K562 (cell line): ENCODE measurements around the gene OAT. TPM values are rescaled to one million over a fixed set of nuclear protein-coding genes. Genes with fewer than 3 reads are reported as not detected.

Experiments used
- ATAC-seq: fragments of 200-7000 bp; cut with Tn5 transposase; 3 replicates; pipeline ENCODE4 v1.9.1; 2020; ENCODE audit warnings: moderate library complexity
- BruUV-seq: library from RNA; stranded (reverse); fragments of 400-500 nt; replicated peaks from 2 replicates; lab custom pipeline; 2021; lab: Mats Ljungman, UMichigan
- CTCF ChIA-PET: fragments of 300-600 bp; formaldehyde crosslinking; extraction: SDS; loops from one replicate; lab custom pipeline; 2021; ENCODE audit warnings: low intra/inter-chr PET ratio; lab: Yijun Ruan, JAX
- POLR2A ChIA-PET: fragments of 300-600, 350-650 bp; sonication (Branson Sonifier 250); formaldehyde crosslinking; extraction: SDS; loops from one replicate; lab custom pipeline; 2021; ENCODE audit warnings: antibody characterized with exemption, inconsistent platforms; lab: Yijun Ruan, JAX
- DNase-seq, 4 experiments: peaks; one replicate each; pipeline versions ENCODE4 v3.0.0 to v3.0.0-alpha.2; 2011 to 2018; ENCODE audit warnings: low spot score in 3 of 4, mixed read lengths in 3 of 4; ENCODE audit errors: extremely low read depth in 1 of 4
- FAIRE-seq: peaks from 2 replicates; lab custom pipeline; 2011; peaks lifted over from hg19 to GRCh38; lab: Jason Lieb, UNC
- H2AFZ ChIP-seq: 2 replicates; pipeline ENCODE4 v1.6.0; 2011; ENCODE audit warnings: low read depth, low read length, control low read depth, inconsistent platforms
- H3K27ac ChIP-seq: fragments of 200-600 bp; 3 replicates; pipeline ENCODE4 v1.8.0; 2011; ENCODE audit warnings: low read depth, mild to moderate bottlenecking, control low read depth, inconsistent platforms, low read length, moderate library complexity, mixed read lengths; ENCODE audit errors: extremely low read depth
- H3K27me3 ChIP-seq, 2 experiments: fragments of 300-600 bp in 1 of 2; 2 replicates in 1 of 2; 3 replicates in 1 of 2; pipeline versions ENCODE4 v1.6.0 to v1.8.0; 2011; ENCODE audit warnings: inconsistent platforms in 2 of 2, low read length in 2 of 2, mild to moderate bottlenecking in 1 of 2, mixed read lengths in 1 of 2, moderate library complexity in 1 of 2; ENCODE audit not compliant: control insufficient read depth in 2 of 2, insufficient read depth in 2 of 2
- H3K36me3 ChIP-seq: fragments of 300-600 bp; 3 replicates; pipeline ENCODE4 v1.8.0; 2011; ENCODE audit warnings: mild to moderate bottlenecking, low read length, inconsistent platforms; ENCODE audit not compliant: control insufficient read depth, insufficient read depth
- H3K4me1 ChIP-seq, 2 experiments: fragments of 200-600 bp in 1 of 2; replicated peaks in 1 of 2; 2 replicates in 1 of 2; 3 replicates in 1 of 2; pipeline versions ENCODE4 v1.5.1 to v1.8.0; 2011; ENCODE audit warnings: inconsistent platforms in 2 of 2, low read length in 2 of 2, mild to moderate bottlenecking in 1 of 2, mixed read lengths in 1 of 2, moderate library complexity in 1 of 2; ENCODE audit not compliant: control insufficient read depth in 2 of 2, insufficient read depth in 2 of 2
- H3K4me2 ChIP-seq: 2 replicates; pipeline ENCODE4 v1.6.1; 2011; ENCODE audit warnings: low read length, control low read depth, inconsistent platforms, mixed read lengths; ENCODE audit not compliant: insufficient read depth
- H3K4me3 ChIP-seq: fragments of 200-600 bp; sonication (generic), shearing (Covaris generic); 2 replicates; pipeline ENCODE4 v1.5.1; 2016; ENCODE audit warnings: control low read depth, inconsistent platforms
- H3K79me2 ChIP-seq: fragments of 200-600 bp; 3 replicates; pipeline ENCODE4 v1.8.0; 2011; ENCODE audit warnings: low read length, inconsistent platforms; ENCODE audit not compliant: control insufficient read depth, insufficient read depth
- H3K9ac ChIP-seq, 2 experiments: 2 replicates each; pipeline versions ENCODE4 v1.6.0 to v1.6.1; 2011; ENCODE audit warnings: low read depth in 2 of 2, low read length in 2 of 2, control low read depth in 1 of 2, inconsistent platforms in 1 of 2, mild to moderate bottlenecking in 1 of 2, mixed read lengths in 1 of 2; ENCODE audit not compliant: insufficient read depth in 1 of 2
- H3K9me1 ChIP-seq: one replicate; pipeline ENCODE4 v1.6.0; 2011; ENCODE audit warnings: inconsistent platforms, mild to moderate bottlenecking, low read length, moderate library complexity; ENCODE audit not compliant: control insufficient read depth, insufficient read depth
- H3K9me3 ChIP-seq: replicated peaks from 2 replicates; pipeline ENCODE4 v1.5.1; 2011; ENCODE audit warnings: low read depth, low read length, inconsistent platforms; ENCODE audit not compliant: control insufficient read depth, insufficient read depth
- H4K20me1 ChIP-seq: replicated peaks from 2 replicates; pipeline ENCODE4 v1.6.1; 2011; ENCODE audit warnings: low read length, inconsistent platforms, mixed read lengths; ENCODE audit not compliant: control insufficient read depth, insufficient read depth
- CBFA2T2 ChIP-seq: fragments of 450-650 bp; conservative IDR thresholded peaks from 2 replicates; pipeline ENCODE4 v1.6.1; 2017; ENCODE audit warnings: mild to moderate bottlenecking
- CHAMP1 ChIP-seq: fragments of 450-650 bp; IDR thresholded peaks from 2 replicates; pipeline ENCODE4 v1.6.1; 2016; ENCODE audit warnings: mild to moderate bottlenecking
- HINFP ChIP-seq: fragments of 450-650 bp; conservative IDR thresholded peaks from 2 replicates; pipeline ENCODE4 v1.6.1; 2016; ENCODE audit warnings: missing genetic modification characterization, low read depth, mild to moderate bottlenecking, control low read depth, missing compliant biosample characterization
- KDM2B ChIP-seq: fragments of 250-450 bp; sonication (Bioruptor Pico); IDR thresholded peaks from 2 replicates; pipeline ENCODE4 v1.8.0; 2021; ENCODE audit warnings: mild to moderate bottlenecking, moderate library complexity
- NKRF ChIP-seq: fragments of 450-650 bp; IDR thresholded peaks from 2 replicates; pipeline ENCODE4 v1.6.1; 2016; ENCODE audit warnings: borderline replicate concordance
- PHB ChIP-seq: fragments of 250-450 bp; sonication (Bioruptor Pico); IDR thresholded peaks from 2 replicates; pipeline ENCODE4 v1.5.0; 2021
- RBM17 ChIP-seq: fragments of 200-400 bp; formaldehyde crosslinking; IDR thresholded peaks from 2 replicates; pipeline ENCODE4 v1.6.1; 2017; ENCODE audit warnings: low read depth, mild to moderate bottlenecking, low read length, borderline replicate concordance
- RUNX1 ChIP-seq: sonication (generic); IDR thresholded peaks from 2 replicates; pipeline ENCODE4 v1.6.1; 2016; ENCODE audit warnings: antibody characterized with exemption, low read depth
- ZEB2 ChIP-seq: fragments of 450-650 bp; IDR thresholded peaks from 2 replicates; pipeline ENCODE4 v1.6.1; 2016
- ZNF184 ChIP-seq: sonication (generic); formaldehyde crosslinking; IDR thresholded peaks from 2 replicates; pipeline ENCODE4 v1.5.0; 2020; ENCODE audit warnings: missing genetic modification reagents
- WGBS: fragments of 100-300 bp; shearing (Covaris generic); methylation state at CpG from one replicate; pipeline ENCODE4 v1.1.6; 2016; ENCODE audit warnings: low coverage, mixed read lengths; ENCODE audit not compliant: insufficient coverage; ENCODE audit errors: missing lambda C conversion rate; 5-methylcytosine and 5-hydroxymethylcytosine counted together
- in situ Hi-C: fragments of 300-500 bp; cut with MboI; formaldehyde crosslinking; loops from 4 replicates; pipeline ENCODE4 v1.15.0; 2018; ENCODE audit warnings: inconsistent platforms, mixed read lengths
- intact Hi-C: fragments of 100-400 bp; cut with micrococcal nuclease; formaldehyde crosslinking; loops from 2 replicates; pipeline ENCODE4 v1.14.2; 2022
- polyA plus RNA-seq, 8 experiments: library from polyadenylated mRNA; depleted of rRNA in 4 of 8; stranded (reverse) in 5 of 8; unstranded in 3 of 8; fragments of >200 nt; fragmentation: Nextera tagmentation in 2 of 8; fragmentation: Illumina TruSeq in 1 of 8; extraction: Ambion mirVana in 2 of 8; extraction: Trizol in 1 of 8; gene quantifications; 2 replicates each; pipeline versions ENCODE4 v1.2.1 to v1.2.3, GENCODE V29; 2011 to 2014; ENCODE audit warnings: inconsistent platforms in 1 of 8, missing spikeins in 1 of 8
- total RNA-seq, 7 experiments: library from RNA; depleted of rRNA in 6 of 7; stranded (reverse); fragments of >200 nt in 6 of 7; fragmentation: Illumina TruSeq in 2 of 7; extraction: Trizol in 2 of 7; gene quantifications; 2 replicates each; pipeline versions ENCODE4 v1.2.1 to v1.2.3, GENCODE V29; 2011 to 2021; ENCODE audit warnings: low replicate concordance in 1 of 7
- TF ChIP-seq, protein P1 (sequence below): fragments of 250-450 bp; sonication (Bioruptor Pico); IDR thresholded peaks from 2 replicates; pipeline ENCODE4 v1.8.0; 2021; ENCODE audit warnings: moderate library complexity, mild to moderate bottlenecking, inconsistent platforms
- TF ChIP-seq, protein P2 (sequence below): fragments of 250-450 bp; sonication (Bioruptor Pico); IDR thresholded peaks from 2 replicates; pipeline ENCODE4 v1.5.0; 2021; ENCODE audit warnings: mild to moderate bottlenecking, moderate library complexity

OAT gene
- total and polyA plus RNA-seq, 9 of the 15 experiments (the other 6 are each of a cell fraction or from before 2014, with no cell fraction given), result 100 to 312 (median 163) TPM

DNA sequence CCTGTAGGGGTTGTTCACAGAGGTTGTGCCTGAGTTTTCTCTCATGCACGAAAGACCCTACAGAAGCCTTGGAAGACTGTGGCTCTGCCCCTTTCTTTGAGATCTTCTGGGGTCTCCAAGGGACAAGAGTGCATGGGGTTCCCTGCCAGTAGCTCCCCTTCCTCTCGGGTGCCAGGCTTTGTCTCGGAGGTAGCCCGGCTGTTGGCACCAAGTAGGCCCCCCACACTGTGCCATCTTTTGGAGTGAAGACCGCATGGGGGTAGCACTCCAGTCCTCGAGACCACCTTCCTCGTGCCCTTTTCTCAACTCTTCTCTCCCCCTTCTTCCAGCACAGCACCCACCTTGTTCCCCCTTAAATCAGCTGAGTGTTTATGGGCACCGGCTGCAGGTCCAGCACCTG is 41.6 kb downstream of the OAT start:
- H3K27ac ChIP-seq, result no peak overlapping the region
- CTCF ChIA-PET, result no interaction called here
- no peak overlapping the region for H3K4me2 ChIP-seq
- H3K27me3 ChIP-seq, result peaks cover 10 to 79% of the 10 kb centered on the region in 2 experiments
- no peak for ATAC-seq
- in situ Hi-C loops, result loop anchor here (25.0 kb wide), 1 partner anchor 790 kb away; no protein-coding TSS in a partner anchor
- no peaks in the 10 kb centered on the region for H3K4me1 ChIP-seq
- H3K9me1 ChIP-seq, result no peaks in the 10 kb centered on the region
- DNase-seq, result no peak
- no peaks in the 10 kb centered on the region; the same call in 1 of the 2 replicates for H4K20me1 ChIP-seq
- no peak overlapping the region for H3K9ac ChIP-seq
- no peak for FAIRE-seq
- H3K4me3 ChIP-seq, result no peak overlapping the region
- no peaks in the 10 kb centered on the region for H3K9me3 ChIP-seq
- no TSS peak for BruUV-seq
- no peaks in the 10 kb centered on the region for H3K79me2 ChIP-seq
- H2AFZ ChIP-seq, result no peak overlapping the region
- 2% methylated on average over 7 of the region's 8 CpGs for WGBS
- intact Hi-C loops, result no loop called here
- POLR2A ChIA-PET, result no interaction called here
- H3K36me3 ChIP-seq, result no peaks in the 10 kb centered on the region
- no peak for TF ChIP-seq ZEB2
- TF ChIP-seq RUNX1, result no peak
- TF ChIP-seq, protein P1, sequence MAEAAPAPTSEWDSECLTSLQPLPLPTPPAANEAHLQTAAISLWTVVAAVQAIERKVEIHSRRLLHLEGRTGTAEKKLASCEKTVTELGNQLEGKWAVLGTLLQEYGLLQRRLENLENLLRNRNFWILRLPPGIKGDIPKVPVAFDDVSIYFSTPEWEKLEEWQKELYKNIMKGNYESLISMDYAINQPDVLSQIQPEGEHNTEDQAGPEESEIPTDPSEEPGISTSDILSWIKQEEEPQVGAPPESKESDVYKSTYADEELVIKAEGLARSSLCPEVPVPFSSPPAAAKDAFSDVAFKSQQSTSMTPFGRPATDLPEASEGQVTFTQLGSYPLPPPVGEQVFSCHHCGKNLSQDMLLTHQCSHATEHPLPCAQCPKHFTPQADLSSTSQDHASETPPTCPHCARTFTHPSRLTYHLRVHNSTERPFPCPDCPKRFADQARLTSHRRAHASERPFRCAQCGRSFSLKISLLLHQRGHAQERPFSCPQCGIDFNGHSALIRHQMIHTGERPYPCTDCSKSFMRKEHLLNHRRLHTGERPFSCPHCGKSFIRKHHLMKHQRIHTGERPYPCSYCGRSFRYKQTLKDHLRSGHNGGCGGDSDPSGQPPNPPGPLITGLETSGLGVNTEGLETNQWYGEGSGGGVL (CRISPR knock-in tag), result no peak
- TF ChIP-seq, protein P2, sequence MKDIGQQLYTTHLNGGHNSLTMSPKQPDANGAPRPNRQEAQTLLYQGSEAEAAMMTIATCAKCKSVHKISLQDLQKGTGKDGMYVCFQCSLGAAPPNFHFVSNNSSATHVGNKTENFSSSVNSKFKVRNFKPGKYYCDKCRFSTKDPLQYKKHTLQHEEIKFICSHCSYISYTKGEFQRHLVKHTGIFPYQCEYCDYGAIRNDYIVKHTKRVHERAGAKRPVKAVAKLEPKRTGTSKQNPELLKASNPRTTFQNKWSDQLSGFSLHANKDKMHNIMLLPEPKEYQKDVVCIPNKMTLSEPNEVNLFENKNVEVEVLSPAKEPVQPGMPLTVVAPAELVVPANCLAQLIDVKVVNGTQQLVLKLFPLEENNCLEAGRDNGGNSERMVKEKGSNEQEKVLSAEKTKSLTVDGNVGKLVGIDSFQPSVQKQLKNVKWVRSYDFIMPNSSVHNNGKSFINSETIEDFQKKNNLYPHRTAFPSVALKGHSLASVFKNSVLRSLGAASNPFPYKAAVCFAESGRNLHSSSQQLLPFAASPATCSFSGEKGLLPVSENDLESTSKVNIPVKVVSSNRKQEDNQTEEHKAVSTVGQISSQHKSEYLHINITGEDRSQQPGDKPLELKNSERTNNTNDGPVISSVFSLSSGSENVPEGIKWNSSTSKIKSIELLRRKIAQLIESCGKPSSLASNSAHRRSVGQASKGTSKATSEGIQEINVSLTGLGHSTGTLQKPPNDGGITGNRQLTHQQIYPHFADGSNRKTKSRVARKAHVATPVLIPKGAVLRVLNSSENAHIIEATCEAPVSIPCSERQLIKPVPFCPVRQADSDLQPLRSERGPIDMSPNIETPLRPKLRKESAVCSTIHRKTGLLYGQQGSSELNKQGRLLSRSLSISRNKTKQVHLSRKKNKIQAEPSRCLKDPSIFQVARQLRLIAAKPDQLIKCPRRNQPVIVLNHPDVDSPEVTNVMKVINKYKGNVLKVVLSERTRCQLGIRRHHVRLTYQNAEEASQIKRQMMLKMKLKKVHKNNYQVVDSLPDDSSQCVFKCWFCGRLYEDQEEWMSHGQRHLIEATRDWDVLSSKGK (CRISPR knock-in tag), result no peak
- TF ChIP-seq KDM2B (CRISPR knock-in tag), result no peak
- TF ChIP-seq ZNF184 (CRISPR knock-in tag), result no peak
- TF ChIP-seq NKRF, result no peak
- TF ChIP-seq PHB (CRISPR knock-in tag), result no peak
- TF ChIP-seq CHAMP1, result no peak
- TF ChIP-seq HINFP (tag), result no peak
- no peak for TF ChIP-seq CBFA2T2
- no peak for TF ChIP-seq RBM17
